ENCODE results near the gene GNB2. TPM values are rescaled to one million over a fixed set of nuclear protein-coding genes. Genes with fewer than 3 reads are reported as not detected.
A peak's percentile ranks its signal among the peaks of the same experiment; 100 is the strongest.

GNB2 gene
- total and polyA plus RNA-seq, 2 of the 13 experiments (the other 11 are each of a cell fraction or from before 2014, with no cell fraction given), result 48.3 to 67.1 TPM

DNA sequence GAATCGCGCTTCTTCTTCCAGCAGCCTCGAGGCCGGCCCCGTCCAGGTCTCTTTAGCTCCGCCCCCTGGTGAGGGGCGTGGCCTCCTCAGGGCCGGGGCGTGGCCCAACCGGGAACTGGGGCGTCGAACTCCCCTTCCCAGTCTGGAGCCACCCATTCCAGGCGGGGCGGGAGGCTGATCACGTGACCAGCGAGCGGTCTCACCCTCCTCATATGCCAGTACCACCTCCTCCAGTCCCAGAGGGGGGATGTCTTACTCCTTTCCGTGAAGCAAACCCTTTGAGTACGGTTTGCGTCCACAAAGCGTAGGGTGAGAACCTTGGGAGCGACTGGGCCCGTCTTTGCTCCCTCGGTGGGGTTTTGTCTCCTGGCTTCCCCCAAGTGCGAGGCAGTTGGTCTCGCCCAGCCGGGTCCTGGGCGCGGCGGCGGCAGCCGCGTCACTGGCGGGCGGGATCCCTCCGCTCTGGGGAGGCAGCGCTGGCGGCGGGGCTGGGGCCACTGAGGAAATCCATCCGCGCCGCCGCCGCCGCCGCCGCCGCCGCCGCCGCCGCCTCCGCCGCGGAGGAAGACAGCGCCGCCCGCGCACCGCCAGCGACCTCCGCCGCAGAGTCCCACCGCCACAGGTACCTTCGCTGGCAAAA lies at the start of gene GNB2 (continued):
- TF ChIP-seq, protein P1, sequence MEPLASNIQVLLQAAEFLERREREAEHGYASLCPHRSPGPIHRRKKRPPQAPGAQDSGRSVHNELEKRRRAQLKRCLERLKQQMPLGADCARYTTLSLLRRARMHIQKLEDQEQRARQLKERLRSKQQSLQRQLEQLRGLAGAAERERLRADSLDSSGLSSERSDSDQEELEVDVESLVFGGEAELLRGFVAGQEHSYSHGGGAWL (CRISPR knock-in tag; IDR thresholded peaks at IDR 0.05), result peak; percentile 58; the same call in 1 of the 2 replicates
- peak; percentile 83; the same call in 1 of the 2 replicates for TF ChIP-seq YEATS2 (CRISPR knock-in tag; IDR thresholded peaks at IDR 0.05; ENCODE audit: borderline replicate concordance)
- 0 out of 2 replicates have a peak, but pooled peaks have one; percentile 20 for TF ChIP-seq MIXL1 (CRISPR knock-in tag; IDR thresholded peaks at IDR 0.05)
- no peak; the same call in 1 of the 2 replicates for TF ChIP-seq BCL6 (CRISPR knock-in tag; IDR thresholded peaks at IDR 0.05)
- peak; percentile 74 for TF ChIP-seq MEF2D (CRISPR knock-in tag; IDR thresholded peaks at IDR 0.05)
- TF ChIP-seq, protein P2, sequence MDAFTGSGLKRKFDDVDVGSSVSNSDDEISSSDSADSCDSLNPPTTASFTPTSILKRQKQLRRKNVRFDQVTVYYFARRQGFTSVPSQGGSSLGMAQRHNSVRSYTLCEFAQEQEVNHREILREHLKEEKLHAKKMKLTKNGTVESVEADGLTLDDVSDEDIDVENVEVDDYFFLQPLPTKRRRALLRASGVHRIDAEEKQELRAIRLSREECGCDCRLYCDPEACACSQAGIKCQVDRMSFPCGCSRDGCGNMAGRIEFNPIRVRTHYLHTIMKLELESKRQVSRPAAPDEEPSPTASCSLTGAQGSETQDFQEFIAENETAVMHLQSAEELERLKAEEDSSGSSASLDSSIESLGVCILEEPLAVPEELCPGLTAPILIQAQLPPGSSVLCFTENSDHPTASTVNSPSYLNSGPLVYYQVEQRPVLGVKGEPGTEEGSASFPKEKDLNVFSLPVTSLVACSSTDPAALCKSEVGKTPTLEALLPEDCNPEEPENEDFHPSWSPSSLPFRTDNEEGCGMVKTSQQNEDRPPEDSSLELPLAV (CRISPR knock-in tag; conservative IDR thresholded peaks at IDR 0.05; ENCODE audit: low read depth), result no peak
- TF ChIP-seq KLF12 (CRISPR knock-in tag; IDR thresholded peaks at IDR 0.05; ENCODE audit: borderline replicate concordance), result peak; percentile 71
- TF ChIP-seq, protein P3, sequence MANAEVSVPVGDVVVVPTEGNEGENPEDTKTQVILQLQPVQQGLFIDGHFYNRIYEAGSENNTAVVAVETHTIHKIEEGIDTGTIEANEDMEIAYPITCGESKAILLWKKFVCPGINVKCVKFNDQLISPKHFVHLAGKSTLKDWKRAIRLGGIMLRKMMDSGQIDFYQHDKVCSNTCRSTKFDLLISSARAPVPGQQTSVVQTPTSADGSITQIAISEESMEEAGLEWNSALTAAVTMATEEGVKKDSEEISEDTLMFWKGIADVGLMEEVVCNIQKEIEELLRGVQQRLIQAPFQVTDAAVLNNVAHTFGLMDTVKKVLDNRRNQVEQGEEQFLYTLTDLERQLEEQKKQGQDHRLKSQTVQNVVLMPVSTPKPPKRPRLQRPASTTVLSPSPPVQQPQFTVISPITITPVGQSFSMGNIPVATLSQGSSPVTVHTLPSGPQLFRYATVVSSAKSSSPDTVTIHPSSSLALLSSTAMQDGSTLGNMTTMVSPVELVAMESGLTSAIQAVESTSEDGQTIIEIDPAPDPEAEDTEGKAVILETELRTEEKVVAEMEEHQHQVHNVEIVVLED (CRISPR knock-in tag; IDR thresholded peaks at IDR 0.05; ENCODE audit: borderline replicate concordance), result peak; percentile 79
- TF ChIP-seq TMF1 (CRISPR knock-in tag; IDR thresholded peaks at IDR 0.05; ENCODE audit: low read depth), result no peak
- TF ChIP-seq WIZ (CRISPR knock-in tag; IDR thresholded peaks at IDR 0.05), result peak; percentile 22; the same call in 1 of the 2 replicates
- no peak for TF ChIP-seq SMYD3 (CRISPR knock-in tag; IDR thresholded peaks at IDR 0.05)
- TF ChIP-seq, protein P4, sequence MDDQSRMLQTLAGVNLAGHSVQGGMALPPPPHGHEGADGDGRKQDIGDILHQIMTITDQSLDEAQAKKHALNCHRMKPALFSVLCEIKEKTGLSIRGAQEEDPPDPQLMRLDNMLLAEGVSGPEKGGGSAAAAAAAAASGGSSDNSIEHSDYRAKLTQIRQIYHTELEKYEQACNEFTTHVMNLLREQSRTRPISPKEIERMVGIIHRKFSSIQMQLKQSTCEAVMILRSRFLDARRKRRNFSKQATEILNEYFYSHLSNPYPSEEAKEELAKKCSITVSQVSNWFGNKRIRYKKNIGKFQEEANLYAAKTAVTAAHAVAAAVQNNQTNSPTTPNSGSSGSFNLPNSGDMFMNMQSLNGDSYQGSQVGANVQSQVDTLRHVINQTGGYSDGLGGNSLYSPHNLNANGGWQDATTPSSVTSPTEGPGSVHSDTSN (CRISPR knock-in tag; IDR thresholded peaks at IDR 0.05; ENCODE audit: borderline replicate concordance), result no peak
- peak; percentile 78; the same call in 1 of the 2 replicates for TF ChIP-seq YEATS4 (CRISPR knock-in tag; IDR thresholded peaks at IDR 0.05; ENCODE audit: borderline replicate concordance)
- TF ChIP-seq PHF8 (CRISPR knock-in tag; IDR thresholded peaks at IDR 0.05), result peak; percentile 58
- no peak for TF ChIP-seq ZNF781 (CRISPR knock-in tag; IDR thresholded peaks at IDR 0.05; ENCODE audit: borderline replicate concordance, not compliant biosample characterization)
- peak; percentile 44; the same call in 1 of the 2 replicates for TF ChIP-seq ZNF614 (CRISPR knock-in tag; IDR thresholded peaks at IDR 0.05; ENCODE audit: borderline replicate concordance)
- TF ChIP-seq ZNF432 (CRISPR knock-in tag; IDR thresholded peaks at IDR 0.05; ENCODE audit: borderline replicate concordance), result no peak
- TF ChIP-seq JARID2 (CRISPR knock-in tag; IDR thresholded peaks at IDR 0.05; ENCODE audit: insufficient replicate concordance), result no peak
- TF ChIP-seq MBNL3 (CRISPR knock-in tag; conservative IDR thresholded peaks at IDR 0.05), result no peak
- TF ChIP-seq, protein P5, sequence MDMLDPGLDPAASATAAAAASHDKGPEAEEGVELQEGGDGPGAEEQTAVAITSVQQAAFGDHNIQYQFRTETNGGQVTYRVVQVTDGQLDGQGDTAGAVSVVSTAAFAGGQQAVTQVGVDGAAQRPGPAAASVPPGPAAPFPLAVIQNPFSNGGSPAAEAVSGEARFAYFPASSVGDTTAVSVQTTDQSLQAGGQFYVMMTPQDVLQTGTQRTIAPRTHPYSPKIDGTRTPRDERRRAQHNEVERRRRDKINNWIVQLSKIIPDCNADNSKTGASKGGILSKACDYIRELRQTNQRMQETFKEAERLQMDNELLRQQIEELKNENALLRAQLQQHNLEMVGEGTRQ (IDR thresholded peaks at IDR 0.05; ENCODE audit: low read depth, low read length), result peak; percentile 98
- TF ChIP-seq, protein P5 (CRISPR knock-in tag; IDR thresholded peaks at IDR 0.05; ENCODE audit: borderline replicate concordance), result peak; percentile 95
- no peak for TF ChIP-seq ARNT (IDR thresholded peaks at IDR 0.05)
